Astrocyte of the cerebellum (primary cell): Measurements from ENCODE around the gene FZR1.

Experiments
- DNase-seq: peaks from one replicate; pipeline ENCODE4 v3.0.0-alpha.2; 2011; ENCODE audit warnings: low read depth
- H3K4me3 ChIP-seq: 2 replicates; pipeline ENCODE4 v1.5.1; 2011; ENCODE audit warnings: mild to moderate bottlenecking, low read depth, low read length, moderate library complexity
- in situ Hi-C: cut with HindIII; loops from 2 replicates; pipeline ENCODE4 v1.10.0; 2017; ENCODE audit warnings: low sequenced_read_pairs
- TF ChIP-seq, protein P1 (sequence below): IDR thresholded peaks from 2 replicates; pipeline ENCODE4 v1.5.1; 2012; ENCODE audit warnings: low read length, low read depth, moderate library complexity, mild to moderate bottlenecking; ENCODE audit errors: missing control alignments

Gene FZR1

DNA sequence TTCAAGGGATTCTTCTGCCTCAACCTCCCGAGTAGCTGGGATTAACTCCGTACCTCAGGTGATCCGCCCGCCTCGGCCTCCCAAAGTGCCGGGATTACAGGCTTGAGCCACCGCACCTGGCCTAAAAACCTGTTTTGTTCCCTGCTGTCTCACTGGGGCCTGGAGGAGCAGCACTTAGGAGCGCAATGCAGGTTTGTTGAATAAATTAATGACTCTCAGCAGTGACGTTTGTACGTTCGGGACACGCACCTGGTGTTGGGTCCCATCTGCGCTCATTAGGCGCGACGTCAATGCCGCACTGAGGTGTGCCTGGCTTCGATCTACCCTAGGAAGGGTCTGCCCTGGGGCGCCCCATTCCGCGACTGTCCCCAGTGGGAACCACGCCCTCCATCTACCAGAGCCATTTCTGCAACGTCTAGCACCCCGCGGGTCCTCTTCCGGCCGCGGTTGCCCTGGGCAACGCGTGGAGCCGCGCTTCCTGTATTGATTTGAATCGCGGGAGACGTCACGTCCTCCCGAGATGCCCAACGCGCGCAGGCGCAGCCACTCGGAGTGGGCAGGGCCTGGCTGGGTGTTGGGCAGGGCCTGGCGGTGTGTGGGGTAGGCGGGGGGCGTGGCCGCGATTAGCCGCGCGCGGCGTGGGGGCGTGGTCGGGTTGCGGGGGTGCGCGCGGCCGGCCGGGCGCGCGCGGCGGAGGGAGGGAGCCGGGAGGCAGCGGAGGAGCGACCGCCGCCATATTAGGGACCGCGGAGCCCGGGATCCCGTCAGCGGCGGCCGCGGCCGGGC, at the start of gene FZR1:
FZR1 (plus strand) TSS at position 714 of the 786 bp plus-strand sequence. CDS start 16,679 bp downstream, outside the sequence.
- H3K4me3 ChIP-seq, result peak within 1 kb of the TSS; percentile 87
- in situ Hi-C loops, result no loop called here
- peak; percentile 94 for DNase-seq
- TF ChIP-seq, protein P1, sequence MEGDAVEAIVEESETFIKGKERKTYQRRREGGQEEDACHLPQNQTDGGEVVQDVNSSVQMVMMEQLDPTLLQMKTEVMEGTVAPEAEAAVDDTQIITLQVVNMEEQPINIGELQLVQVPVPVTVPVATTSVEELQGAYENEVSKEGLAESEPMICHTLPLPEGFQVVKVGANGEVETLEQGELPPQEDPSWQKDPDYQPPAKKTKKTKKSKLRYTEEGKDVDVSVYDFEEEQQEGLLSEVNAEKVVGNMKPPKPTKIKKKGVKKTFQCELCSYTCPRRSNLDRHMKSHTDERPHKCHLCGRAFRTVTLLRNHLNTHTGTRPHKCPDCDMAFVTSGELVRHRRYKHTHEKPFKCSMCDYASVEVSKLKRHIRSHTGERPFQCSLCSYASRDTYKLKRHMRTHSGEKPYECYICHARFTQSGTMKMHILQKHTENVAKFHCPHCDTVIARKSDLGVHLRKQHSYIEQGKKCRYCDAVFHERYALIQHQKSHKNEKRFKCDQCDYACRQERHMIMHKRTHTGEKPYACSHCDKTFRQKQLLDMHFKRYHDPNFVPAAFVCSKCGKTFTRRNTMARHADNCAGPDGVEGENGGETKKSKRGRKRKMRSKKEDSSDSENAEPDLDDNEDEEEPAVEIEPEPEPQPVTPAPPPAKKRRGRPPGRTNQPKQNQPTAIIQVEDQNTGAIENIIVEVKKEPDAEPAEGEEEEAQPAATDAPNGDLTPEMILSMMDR, result no peak

DNA sequence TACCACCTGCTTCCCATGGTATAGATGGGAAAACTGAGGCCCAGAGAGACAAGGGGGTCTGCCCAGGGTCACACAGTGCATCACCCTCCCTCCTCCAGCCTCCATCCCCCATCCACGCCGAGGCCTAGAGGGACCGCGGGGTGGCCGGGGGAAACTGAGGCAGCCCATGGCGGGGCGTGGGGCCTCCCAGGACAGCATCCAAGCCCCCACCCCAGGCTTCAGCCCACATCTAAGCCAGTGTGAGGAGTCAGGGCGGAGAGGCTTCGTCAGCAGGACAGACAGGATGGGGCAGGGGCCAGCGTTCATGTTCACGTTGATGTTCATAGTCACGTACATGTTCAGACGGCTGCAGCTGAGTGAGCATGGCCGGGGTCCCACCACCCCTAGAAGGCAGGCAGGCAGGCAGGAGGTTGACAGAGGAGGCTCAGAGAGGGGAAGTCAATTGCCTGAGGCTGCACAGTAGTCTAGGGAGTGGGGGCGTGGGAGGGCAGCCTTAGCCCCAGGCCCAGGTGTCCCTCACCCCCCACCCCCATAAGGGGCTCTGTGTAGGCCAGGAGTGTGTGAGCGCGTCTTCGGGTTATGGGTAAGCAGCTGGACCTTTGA, 49.1 kb upstream of the FZR1 start:
- in situ Hi-C loops, result no loop called here
- no peak overlapping the region for H3K4me3 ChIP-seq

DNA sequence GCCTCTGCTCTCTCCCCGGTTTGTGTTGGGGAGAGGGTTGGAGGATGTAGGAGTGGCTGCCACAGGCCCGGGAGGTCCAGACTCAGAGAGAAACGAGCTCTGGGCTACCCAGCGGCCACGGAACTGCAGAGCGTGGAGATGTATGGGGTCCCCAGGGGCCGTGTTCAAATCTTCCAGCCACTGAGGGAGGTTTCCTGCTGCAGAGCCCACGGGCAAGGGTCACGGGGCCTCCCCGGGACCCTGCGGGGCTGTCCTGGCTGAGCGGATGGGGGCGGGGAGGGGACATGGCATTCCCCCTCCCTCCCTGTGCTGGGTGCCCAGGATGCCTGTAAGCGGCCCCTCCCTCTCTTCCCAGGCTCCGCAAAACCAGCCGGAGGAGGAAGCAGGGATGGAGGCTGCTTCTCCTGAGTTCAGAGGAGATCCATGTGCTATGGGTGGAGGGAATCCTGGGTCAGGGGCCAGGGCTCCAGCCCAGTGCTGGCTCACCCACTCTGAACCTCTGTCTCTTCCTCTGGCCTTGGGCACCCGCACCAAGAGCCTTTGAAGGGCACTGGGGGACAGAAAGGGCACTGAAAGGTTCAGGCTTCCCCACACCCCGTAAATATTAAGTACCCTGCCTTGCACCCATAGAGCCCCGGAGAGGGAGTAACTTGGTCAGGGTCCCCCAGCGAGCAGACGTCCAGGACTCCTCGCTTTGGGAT, 48.4 kb upstream of the FZR1 start:
- TF ChIP-seq, protein P1, result no peak
- in situ Hi-C loops, result no loop called here
- DNase-seq, result no peak
- no peak overlapping the region for H3K4me3 ChIP-seq

More for the DNA sequence above, 49.1 kb upstream of the FZR1 start:
- no peak for DNase-seq
- TF ChIP-seq, protein P1, result no peak

DNA sequence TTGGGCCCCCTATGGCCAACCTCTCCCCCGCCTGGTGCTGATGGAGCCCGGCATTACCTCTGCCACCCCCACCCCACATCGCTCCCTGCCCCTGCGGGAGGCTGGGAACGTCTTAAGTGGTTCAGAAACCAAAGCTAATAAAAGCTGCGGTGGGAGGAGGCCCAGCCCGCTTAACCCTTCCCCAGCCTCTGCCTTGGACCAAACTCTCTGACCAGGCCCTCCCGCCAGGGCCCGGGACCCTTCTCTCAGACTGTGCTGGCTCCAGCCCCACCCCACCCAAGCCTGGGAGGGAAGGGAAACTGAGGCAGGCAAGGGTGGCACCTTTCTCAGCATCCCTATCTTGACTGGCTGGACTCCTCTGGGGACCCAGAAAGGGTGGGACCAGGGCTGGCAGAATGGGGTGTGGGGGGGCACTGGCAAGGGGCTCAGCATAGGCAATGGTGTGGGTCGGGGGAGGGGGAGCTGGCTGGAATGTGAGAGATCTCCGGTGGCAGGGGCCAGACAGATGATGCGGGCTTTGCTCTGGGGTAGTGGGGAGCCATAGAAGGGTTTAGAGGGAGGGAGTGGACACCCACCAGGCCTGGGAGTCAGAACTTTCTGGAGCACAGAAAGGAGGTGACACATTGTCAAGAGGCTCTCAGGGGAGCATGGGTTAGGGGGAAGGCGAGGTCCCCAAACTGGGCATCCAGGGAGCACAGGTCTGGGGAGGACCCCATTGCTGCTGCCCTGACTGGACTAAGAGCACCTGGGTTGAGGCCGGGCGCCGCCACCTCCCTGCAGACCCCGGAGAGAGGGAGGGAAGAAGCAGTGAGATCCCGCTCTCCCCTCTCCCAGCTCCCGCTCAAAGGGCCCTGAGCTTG, 47.7 kb upstream of the FZR1 start:
- in situ Hi-C loops, result no loop called here
- DNase-seq, result peak; percentile 76
- no peak overlapping the region for H3K4me3 ChIP-seq
- TF ChIP-seq, protein P1, result no peak

DNA sequence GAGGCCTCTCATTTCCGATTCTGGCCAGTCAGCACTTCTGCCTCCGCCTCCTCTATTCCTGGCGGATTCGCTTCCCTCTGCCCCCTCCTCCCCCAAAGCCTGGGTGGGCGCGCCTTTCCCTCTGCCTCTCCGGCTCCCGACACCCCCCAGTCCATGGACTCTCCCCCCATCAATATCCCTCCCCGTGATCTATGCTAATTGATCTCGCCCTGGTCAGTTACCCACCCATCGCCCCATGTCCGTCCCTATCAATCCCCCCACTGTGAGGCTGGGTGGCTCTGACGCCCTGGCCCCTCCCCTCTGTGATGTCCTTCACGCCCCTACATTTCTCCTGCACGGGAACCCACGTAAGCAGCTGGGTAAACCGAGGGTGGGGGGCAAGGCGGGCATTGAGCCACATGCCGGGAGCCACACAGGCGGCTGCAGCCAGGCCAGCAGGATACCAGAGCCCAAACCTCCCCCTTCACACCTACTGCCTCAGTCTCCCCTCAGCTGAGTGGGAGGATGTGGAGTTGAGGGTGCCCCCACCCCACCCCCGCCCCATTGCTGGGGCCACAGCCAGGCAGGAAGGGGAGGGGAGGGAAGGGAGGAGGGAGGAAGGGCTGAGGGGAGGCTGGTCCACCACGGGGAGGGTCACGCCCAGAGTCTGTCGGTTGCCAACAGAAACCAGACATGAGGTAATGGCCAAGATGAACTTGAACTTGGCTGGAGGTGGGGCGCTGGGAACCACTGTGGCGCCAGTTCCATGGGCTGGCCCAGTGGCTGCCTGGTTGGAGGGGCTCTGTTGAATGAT, 46.8 kb upstream of the FZR1 start:
- no peak overlapping the region for H3K4me3 ChIP-seq
- in situ Hi-C loops, result no loop called here
- DNase-seq, result peak; percentile 87
- TF ChIP-seq, protein P1, result no peak
